ENCODE measurements around the gene SLTM. TPM values are rescaled to one million over a fixed set of nuclear protein-coding genes. Genes with fewer than 3 reads are reported as not detected.
"Not testable (repeated sequence)": the region's sequence is repeated elsewhere in the genome, so short reads cannot be mapped to it uniquely, and the experiment has no call there.

Gene SLTM
- total RNA-seq, 1 experiment from 2014 or later, result 67.3 TPM

DNA sequence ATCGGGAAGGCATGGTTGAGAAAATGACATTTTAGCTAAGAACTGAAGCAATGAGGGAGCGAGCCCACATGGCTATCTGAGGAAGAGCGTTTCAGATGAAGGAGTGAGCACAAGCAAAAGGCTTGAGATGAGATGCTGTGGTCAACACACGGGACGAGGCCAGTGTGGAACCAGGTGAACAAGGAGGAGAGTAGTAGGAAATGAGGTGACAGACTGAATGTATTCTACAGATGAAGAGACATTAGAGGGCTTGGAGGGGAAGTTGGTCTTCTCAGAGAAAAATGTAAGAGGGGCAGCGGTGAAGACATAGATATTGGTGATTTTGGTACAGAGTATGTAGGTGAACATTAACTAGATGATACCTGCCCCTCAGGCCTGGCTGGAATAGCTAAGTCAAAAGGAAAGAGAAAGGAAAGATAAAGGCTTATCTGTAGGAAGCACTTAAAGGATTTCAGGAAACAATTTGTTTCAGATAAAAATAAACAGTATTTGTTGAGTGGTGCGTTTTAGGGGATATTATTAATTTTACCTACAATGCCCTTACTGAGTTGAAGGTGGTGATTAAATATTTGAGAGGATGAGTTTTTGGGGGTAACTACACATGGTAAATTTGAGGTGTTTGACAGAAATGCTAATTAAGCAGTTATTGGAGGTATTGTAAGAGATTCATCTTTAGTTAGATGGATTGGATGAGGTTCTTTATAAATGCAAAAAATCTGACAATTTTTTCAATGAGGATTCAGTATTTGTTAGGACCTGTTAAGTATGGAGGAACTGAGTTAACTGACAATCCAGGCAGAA is 57.0 kb downstream of the SLTM start:
- no peak for DNase-seq (ENCODE audit: low read depth)

DNA sequence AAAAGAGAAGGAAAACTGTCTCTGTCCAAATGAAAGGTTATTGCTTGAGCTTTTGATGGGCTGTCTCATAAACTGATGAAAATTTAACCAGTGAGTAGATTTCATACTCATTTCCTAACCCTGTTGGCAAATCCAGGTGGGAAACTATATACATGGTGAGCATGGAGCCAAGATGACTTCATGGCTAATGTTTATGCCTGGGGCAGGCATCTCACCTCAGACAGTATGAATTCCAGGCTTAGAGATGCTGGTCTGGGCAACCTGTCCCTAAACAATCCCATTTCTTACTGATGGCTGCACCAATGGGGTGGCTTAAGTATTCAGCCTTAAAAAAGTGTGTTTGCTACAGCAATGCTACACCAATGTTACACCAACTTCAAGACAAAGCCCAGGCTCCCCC is 58.1 kb downstream of the SLTM start:
- no peak for DNase-seq (ENCODE audit: low read depth)

DNA sequence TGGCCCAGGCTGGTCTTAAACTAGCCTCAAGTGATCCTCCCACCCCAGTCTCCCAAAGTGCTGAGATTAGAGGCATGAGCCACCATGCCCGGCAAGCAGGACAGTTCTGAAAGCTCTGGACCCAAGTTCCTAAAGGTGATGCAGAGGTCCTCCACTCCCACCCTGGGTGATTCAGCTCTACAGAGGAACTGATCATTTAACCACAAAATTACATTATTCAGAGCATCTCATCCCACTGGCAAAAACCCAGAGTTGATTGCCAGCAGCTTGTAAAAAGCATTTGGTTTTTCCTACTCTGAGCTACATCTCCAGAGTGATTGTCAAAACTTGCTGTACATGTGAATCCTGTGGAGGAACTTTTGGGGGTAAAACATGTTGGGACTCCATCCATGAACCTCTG is 60.2 kb downstream of the SLTM start:
- peak; percentile 31 for DNase-seq (ENCODE audit: low read depth)

DNA sequence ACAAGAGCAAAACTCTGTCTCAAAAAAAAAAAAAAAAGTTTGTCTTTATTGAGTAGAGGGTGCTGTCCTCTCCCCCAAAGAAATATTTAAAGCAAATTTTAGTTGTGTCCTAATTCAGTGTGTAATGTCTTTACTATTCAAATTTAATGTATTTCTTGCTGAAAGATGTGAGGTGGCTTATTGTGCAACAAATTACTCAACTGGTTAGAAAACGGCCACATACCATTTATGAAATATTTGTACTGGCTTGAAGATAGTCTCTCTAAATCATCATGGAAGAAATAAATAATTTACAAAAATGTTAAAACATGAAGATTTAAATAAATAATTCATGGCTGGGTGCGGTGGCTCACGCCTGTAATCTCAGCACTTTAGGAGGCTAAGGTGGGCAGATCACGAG is 63.0 kb downstream of the SLTM start:
- no peak for DNase-seq (ENCODE audit: low read depth)

DNA sequence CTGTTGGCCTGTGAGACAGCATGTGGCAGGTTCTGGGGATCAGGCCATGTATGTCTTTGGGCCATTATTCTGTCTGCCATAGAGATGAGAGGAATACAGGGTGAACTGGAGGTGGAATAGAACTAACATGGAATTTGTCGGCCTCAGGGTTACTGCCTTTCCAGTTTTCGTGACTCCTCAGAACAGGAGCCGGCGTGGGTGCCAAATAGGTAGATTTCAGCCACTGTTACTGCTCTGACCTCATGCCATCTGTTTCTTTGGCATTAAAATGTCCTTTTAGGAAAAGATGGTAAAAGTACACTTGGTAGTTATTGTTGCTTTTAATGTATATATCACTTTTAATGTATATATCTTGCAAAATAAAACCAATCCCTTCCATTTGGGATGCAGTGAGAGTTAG is 65.6 kb downstream of the SLTM start:
- DNase-seq (ENCODE audit: low read depth), result no peak

DNA sequence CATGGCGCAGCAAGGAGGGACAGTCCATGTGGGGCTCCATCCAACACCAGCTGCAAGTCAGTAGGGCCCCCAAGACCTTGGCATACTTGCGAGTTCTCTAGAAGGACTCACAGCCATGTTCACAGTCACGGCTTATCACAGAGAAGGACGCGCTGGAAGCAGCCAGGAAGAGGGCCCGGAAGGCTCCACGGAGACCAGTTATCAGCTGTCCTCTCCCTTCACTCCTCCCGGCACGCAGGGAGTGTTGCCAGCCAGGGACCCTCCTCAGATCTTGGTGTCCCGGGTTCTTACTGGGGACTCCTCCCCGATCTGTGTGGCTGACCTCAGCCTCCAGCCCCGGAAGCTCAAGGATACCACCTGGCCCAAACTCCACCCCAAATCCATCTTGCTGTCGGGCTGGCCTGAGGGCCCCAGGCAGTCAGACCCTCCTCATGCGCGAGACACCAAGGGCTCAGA is 68.0 kb downstream of the SLTM start:
- no peak for DNase-seq (ENCODE audit: low read depth)

DNA sequence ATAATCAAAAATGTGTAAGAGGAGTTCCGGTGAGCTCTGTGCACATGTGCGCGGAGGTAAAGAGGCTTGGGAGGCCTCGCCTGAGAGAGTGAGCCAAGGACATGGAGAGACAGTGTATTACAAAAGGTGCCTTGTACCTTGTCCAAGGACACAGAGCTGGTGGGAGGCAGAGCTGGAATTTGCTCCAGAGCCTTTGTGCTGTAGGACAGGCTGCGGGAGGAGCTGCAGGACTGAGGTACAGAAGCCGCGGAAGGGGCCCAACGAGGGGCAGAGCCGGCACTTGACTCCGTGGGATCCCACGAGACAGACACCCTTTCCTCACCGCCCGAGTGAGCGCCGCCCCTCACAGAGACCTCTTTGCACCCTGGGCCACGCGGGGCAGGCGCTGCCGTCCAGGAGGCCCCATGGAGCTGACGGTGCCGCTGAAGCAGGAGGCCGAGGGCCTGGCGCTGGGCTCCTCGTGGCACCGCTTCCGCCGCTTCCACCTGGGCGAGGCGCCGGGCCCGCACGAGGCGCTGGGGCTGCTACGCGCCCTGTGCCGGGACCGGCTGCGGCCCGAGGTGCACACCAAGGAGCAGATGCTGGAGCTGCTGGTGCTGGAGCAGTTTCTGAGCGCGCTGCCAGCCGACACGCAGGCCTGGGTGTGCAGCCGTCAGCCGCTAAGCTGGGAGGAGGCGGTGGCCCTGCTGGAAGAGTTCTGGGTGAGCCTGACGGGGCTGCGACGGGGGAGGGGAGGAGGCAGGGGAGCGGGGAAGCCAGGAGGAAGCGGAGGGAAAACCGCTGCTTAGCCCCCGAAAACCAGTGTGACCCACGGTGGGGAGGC is 68.7 kb downstream of the SLTM start:
- DNase-seq (ENCODE audit: low read depth), result no peak

DNA sequence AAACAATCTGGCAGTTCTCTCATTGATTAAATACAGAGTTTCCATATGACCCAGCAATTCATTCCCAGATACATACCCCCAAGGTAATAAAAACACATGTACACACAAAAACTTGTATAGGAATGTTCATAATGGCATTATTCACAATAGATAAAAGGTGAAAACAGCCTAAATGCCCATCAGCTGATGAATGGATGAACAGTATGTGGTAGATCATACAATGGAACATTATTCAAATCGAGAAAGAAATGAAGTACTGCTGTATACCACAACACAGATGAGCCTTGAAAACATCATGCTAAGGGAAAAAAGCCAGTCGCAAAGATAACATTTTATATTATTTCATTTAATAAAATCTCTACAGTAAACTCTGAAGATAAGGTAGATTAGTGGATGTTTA is 71.2 kb downstream of the SLTM start:
- no peak for DNase-seq (ENCODE audit: low read depth)

DNA sequence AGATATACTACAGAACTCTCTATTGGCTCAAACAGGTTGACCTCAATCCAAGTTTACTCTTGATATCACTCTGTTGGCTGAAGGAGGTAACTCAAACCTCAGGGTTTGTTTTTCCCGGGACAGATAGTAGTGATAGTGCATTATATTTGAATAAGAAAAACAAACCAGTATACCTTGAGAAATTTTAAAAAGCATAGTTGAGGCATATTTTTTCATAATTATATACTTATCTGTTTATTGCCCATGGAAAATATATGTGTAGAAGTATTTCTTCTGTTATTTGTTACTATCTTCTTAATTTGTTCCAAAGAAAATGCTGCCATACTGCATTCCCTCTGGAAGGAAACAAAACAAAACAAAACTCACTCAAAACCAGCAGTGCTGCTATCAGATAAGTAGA is 76.9 kb downstream of the SLTM start:
- not testable (repeated sequence) for DNase-seq (ENCODE audit: low read depth)

DNA sequence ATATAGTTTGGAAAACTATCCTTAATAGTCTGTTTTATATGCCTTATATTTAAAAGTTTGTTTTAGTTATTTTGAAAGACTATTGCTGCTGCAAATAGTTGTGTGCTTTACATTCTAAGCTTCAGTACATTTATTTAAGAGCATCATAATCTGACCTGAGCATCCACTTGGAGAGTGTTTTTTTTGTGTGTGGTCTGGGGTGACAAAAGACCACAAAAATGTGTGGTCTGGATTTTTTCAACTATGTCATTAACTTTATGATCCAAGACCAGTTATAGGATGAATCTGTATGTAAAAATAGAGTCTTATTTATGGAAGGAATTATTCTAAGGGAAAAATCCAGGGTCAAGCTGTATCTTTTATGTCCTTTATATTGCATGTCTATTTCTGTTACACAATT is 77.4 kb downstream of the SLTM start:
- DNase-seq (ENCODE audit: low read depth), result peak; percentile 29

DNA sequence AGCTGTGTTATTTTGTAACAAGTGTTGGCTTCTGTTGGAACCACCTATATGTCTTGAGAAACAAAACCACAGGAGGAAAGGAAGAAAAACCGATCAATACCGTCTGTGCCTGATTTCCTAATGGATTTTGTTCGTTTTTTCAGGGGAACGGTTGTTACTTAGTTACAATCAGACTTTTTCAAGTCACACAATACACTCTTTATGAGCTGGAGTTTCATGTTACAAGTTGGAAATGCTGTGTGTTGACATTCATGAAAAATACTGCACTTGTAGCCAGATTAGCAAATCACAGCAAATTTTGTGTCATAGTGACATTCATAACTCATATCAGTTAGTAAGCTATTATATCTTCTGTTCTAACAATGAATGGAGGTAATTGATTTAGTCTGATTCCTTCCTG is 78.9 kb downstream of the SLTM start:
- no peak for DNase-seq (ENCODE audit: low read depth)

DNA sequence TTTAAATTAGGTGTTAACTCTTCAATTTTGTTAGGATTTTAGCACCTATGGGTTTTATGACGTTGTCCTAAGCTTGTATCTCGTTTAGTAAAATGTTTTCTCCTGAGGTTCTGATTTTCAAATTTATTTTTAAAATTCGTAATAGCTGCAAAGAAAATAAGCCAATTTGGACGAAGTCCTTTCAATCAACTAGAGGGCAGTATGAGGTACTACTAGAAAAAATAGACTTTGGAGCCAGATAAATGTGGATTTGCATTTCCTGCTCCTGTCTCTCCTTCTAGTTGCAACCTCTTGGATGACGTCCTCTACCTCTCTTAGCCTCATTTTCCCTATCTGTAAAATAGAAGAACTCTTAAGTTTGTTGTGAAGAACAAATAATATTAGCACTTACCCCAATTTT is 81.1 kb downstream of the SLTM start:
- no peak for DNase-seq (ENCODE audit: low read depth)

DNA sequence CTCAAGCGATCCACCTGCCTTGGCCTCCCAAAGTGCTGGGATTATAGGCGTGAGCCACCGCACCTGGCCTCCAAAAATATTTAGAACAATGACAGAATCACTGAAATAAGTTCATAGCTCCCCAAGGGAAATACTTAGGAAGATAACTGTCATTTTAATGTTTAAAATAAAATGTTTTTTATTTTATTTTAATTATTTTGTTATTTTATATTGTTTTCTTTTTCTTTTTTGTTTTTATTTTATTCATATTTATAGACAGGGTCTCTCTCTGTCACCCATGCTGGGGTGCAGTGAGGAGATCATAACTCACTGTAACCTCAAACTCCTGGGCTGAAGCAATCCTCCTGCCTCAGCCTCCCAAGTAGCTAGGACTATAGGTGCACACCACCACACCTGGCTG is 82.3 kb downstream of the SLTM start:
- DNase-seq (ENCODE audit: low read depth), result not testable (repeated sequence)

DNA sequence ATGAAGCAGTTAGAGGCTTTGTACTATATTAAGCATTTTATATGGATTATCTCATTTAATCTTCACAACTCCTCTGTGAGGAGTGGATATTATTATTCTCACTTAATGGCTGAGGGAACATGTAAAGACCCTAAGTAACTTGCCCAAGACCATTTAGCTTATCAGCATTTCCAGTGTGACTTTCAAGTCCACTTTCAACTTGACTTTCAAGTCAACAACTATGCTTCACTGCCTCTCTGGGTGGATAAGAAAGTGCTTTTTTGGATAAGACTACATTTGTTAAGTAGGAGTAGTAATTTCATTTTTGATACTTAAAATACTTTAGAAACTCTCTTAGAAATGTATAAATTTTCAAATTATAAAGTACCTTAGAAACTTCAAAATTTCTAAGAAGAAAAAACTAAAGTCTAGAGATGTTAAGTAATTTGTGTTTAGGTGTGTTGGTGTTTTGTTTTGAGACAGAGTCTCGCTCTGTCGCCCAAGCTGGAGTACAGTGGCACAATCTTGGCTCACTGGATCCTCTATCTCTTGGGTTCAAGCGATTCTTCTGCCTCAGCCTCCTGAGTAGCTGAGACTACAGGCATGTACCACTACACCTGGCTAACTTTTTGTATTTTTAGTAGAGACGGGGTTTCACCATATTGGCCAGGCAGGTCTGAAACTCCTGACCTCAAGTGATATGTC is 90.6 kb downstream of the SLTM start:
- no peak for DNase-seq (ENCODE audit: low read depth)

DNA sequence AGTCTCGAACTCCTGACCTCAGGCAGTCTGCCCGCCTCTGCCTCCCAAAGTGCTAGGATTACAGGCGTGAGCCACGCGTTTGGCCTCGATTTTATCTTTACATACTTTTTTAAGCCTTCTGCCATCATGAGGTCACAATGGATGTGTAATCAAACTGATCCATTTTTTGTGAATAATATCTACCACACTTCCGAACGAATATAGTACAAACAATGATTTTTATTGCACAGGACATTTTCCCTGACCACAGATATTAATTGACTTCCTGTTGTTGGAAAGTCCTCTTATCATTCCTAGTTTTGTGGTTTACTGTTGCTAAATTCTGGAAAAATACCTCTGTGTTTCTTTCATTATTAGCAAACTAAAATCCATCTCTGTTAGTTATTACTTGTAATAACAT is 93.4 kb downstream of the SLTM start:
- DNase-seq (ENCODE audit: low read depth), result peak; percentile 1

DNA sequence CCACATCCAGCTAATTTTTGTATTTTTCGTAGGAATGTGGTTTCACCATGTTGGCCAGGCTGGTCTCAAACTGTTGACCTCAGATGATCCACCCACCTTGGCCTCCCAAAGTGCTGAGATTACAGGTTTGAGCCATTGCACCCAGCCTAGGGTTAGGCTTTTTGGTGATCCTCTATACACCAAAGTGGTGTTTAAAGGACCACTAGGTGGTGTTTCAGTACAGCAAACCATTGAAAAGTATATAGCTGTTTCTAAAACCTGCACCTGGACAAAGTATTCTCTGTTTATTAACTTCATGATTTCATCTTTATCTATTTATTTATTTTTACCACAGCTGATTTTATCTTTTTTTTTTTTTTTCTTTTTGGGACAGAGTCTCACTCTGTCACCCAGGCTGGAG is 94.0 kb downstream of the SLTM start:
- DNase-seq (ENCODE audit: low read depth), result no peak

DNA sequence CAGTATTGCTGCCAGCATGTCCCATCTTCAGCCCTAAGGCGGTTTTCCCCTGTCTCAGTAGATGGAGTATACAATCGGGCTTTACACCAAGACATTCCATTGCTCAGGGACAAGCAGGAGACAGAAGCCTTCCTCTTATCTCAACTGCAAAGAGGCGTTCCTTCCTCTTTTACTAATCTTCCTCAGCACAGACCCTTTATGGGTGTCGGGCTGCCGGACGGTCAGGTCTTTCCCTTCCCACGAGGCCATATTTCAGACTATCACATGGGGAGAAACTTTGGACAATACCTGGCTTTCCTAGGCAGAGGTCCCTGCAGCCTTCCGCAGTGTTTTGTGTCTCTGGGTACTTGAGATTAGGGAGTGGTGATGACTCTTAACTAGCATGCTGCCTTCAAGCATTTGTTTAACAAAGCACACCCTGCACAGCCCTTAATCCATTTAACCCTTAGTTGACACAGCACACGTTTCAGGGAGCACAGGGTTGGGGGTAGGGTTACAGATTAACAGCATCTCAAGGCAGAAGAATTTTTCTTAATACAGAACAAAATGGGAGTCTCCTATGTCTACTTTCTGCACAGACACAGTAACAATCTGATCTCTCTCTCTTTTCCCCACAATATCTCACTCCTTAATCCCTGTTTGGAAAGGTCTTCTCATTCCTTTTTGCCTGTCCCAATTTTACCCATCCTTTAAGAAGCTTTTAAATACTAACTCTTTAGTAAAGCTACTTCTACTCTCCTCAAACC is 99.6 kb downstream of the SLTM start:
- not testable (repeated sequence) for DNase-seq (ENCODE audit: low read depth)

DNA sequence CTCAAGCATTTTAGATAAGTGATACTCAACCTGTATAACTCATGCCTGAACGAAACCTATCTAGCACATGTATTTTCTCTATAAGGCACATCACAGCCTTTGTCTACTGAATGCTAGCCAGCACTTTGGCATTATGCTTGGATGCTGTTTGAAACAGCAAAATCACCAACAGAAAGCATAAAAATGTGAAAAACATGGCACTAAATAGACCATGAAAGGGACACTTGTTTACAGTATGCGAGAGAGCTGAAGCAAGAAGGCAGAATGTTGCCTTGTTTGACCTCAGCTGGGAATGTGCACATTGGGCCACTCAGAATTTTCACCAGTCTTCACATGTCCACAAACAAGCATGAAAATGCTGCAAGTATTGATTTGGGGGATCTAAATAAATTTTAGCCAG is 102.9 kb downstream of the SLTM start:
- DNase-seq (ENCODE audit: low read depth), result no peak

Data from Daoy (cell line).